Astrocyte (in vitro differentiated cells and primary cell): ENCODE measurements around the gene BARHL2. TPM values are rescaled to one million over a fixed set of nuclear protein-coding genes. Genes with fewer than 3 reads are reported as not detected.
A peak's percentile ranks its signal among the peaks of the same experiment; 100 is the strongest.

Experiments
- DNase-seq: peaks from one replicate; pipeline ENCODE4 v3.0.0-alpha.2; 2010; ENCODE audit warnings: low read depth
- FAIRE-seq: peaks from 2 replicates; lab custom pipeline; 2011; peaks lifted over from hg19 to GRCh38; lab: Jason Lieb, UNC
- H2AFZ ChIP-seq: 2 replicates; pipeline ENCODE4 v1.6.0; 2012; ENCODE audit warnings: low read depth, low read length, inconsistent platforms
- H3K27ac ChIP-seq: 2 replicates; pipeline ENCODE4 v1.5.1; 2011; ENCODE audit warnings: low read depth, low read length, inconsistent platforms
- H3K27me3 ChIP-seq: 2 replicates; pipeline ENCODE4 v1.6.0; 2011; ENCODE audit warnings: low read length, inconsistent platforms; ENCODE audit not compliant: insufficient read depth
- H3K36me3 ChIP-seq: 2 replicates; pipeline ENCODE4 v1.5.1; 2011; ENCODE audit warnings: low read length, inconsistent platforms; ENCODE audit not compliant: insufficient read depth
- H3K4me1 ChIP-seq: 2 replicates; pipeline ENCODE4 v1.5.1; 2011; ENCODE audit warnings: low read length, inconsistent platforms; ENCODE audit not compliant: insufficient read depth
- H3K4me2 ChIP-seq: 2 replicates; pipeline ENCODE4 v1.6.0; 2012; ENCODE audit warnings: low read length, inconsistent platforms
- H3K4me3 ChIP-seq: 2 replicates; pipeline ENCODE4 v1.5.1; 2011; ENCODE audit warnings: low read depth, mild to moderate bottlenecking, low read length, inconsistent platforms; ENCODE audit not compliant: insufficient read depth
- H3K79me2 ChIP-seq: 2 replicates; pipeline ENCODE4 v1.6.0; 2012; ENCODE audit warnings: mild to moderate bottlenecking, low read length, inconsistent platforms; ENCODE audit not compliant: insufficient read depth
- H3K9ac ChIP-seq: 2 replicates; pipeline ENCODE4 v1.6.0; 2012; ENCODE audit warnings: mild to moderate bottlenecking, low read length, inconsistent platforms
- H3K9me3 ChIP-seq: 2 replicates; pipeline ENCODE4 v1.5.1; 2012; ENCODE audit warnings: low read depth, mild to moderate bottlenecking, low read length, inconsistent platforms; ENCODE audit not compliant: insufficient read depth
- H4K20me1 ChIP-seq: 2 replicates; pipeline ENCODE4 v1.6.0; 2012; ENCODE audit warnings: low read length, inconsistent platforms; ENCODE audit not compliant: insufficient read depth
- H3K27ac Mint-ChIP-seq: one replicate; pipeline ENCODE4 v1.8.0; 2021; ENCODE audit warnings: mild to moderate bottlenecking, mixed read lengths; ENCODE audit not compliant: unreplicated experiment
- H3K27me3 Mint-ChIP-seq: one replicate; pipeline ENCODE4 v1.8.0; 2021; ENCODE audit warnings: low read depth, mixed read lengths; ENCODE audit not compliant: unreplicated experiment
- H3K36me3 Mint-ChIP-seq: one replicate; pipeline ENCODE4 v1.8.0; 2021; ENCODE audit warnings: low read depth, mixed read lengths; ENCODE audit not compliant: unreplicated experiment
- H3K4me1 Mint-ChIP-seq: one replicate; pipeline ENCODE4 v1.8.0; 2021; ENCODE audit warnings: low read depth, mixed read lengths; ENCODE audit not compliant: unreplicated experiment
- H3K4me3 Mint-ChIP-seq: one replicate; pipeline ENCODE4 v1.8.0; 2021; ENCODE audit warnings: mild to moderate bottlenecking, moderate library complexity, mixed read lengths; ENCODE audit not compliant: unreplicated experiment
- H3K9me3 Mint-ChIP-seq: one replicate; pipeline ENCODE4 v1.8.0; 2021; ENCODE audit warnings: mild to moderate bottlenecking, mixed read lengths; ENCODE audit not compliant: unreplicated experiment
- CTCF ChIP-seq: IDR thresholded peaks from 2 replicates; pipeline ENCODE4 v1.5.1; 2011; ENCODE audit warnings: low read depth, mild to moderate bottlenecking, inconsistent platforms, low read length, moderate library complexity; ENCODE audit not compliant: insufficient read depth
- EZH2 ChIP-seq: IDR thresholded peaks from 2 replicates; pipeline ENCODE4 v1.6.1; 2012; ENCODE audit warnings: mild to moderate bottlenecking, low read length, inconsistent platforms; ENCODE audit not compliant: insufficient read depth
- total RNA-seq: library from RNA; stranded (reverse); gene quantifications from 2 replicates; pipeline ENCODE4 v1.2.1, GENCODE V29; 2021

Gene BARHL2
- total RNA-seq, 1 donor from 2014 or later: not detected

- Histone ChIP-seq H3K4me2 (peak overlapping the region; percentile 78), H3K36me3 (no peaks in the 10 kb centered on the region), H3K9ac (no peak overlapping the region), H2AFZ (no peak overlapping the region), H3K27me3 (peaks cover 93% of the 10 kb centered on the region), H3K4me3 (no peak overlapping the region), H4K20me1 (no peaks in the 10 kb centered on the region), H3K27ac (no peak overlapping the region), H3K4me1 (no peaks in the 10 kb centered on the region), H3K79me2 (no peaks in the 10 kb centered on the region), H3K9me3 (peaks cover 3% of the 10 kb centered on the region)
- Mint-ChIP-seq H3K27ac (no peak overlapping the region), H3K4me1 (peaks cover 6% of the 10 kb centered on the region), H3K9me3 (peaks cover 12% of the 10 kb centered on the region), H3K4me3 (peak overlapping the region; percentile 68), H3K27me3 (peaks cover 89% of the 10 kb centered on the region), H3K36me3 (no peaks in the 10 kb centered on the region)
- FAIRE-seq (no peak), DNase-seq (no peak)
- TF ChIP-seq CTCF (no peak), EZH2 (peak; percentile 69)
Measured at GRCh38 chr1:90729504-90730242, 12.6 kb upstream of the BARHL2 start.

- Mint-ChIP-seq H3K36me3 (no peaks in the 10 kb centered on the region), H3K27ac (no peak overlapping the region), H3K4me1 (peaks cover 6% of the 10 kb centered on the region), H3K27me3 (peaks cover 86% of the 10 kb centered on the region), H3K4me3 (peak overlapping the region; percentile 69), H3K9me3 (peaks cover 12% of the 10 kb centered on the region)
- peaks cover 3% of the 10 kb centered on the region for H3K9me3 ChIP-seq
- H3K36me3 ChIP-seq: no peaks in the 10 kb centered on the region
- no peaks in the 10 kb centered on the region for H4K20me1 ChIP-seq
- no peak overlapping the region for H2AFZ ChIP-seq
- TF ChIP-seq CTCF: no peak
- TF ChIP-seq EZH2: peak; percentile 17
- peak overlapping the region; percentile 6 for H3K4me2 ChIP-seq
- H3K4me3 ChIP-seq: no peak overlapping the region
- H3K79me2 ChIP-seq: no peaks in the 10 kb centered on the region
- H3K4me1 ChIP-seq: no peaks in the 10 kb centered on the region
- no peak overlapping the region for H3K27ac ChIP-seq
- FAIRE-seq (no peak), DNase-seq (no peak)
- H3K27me3 ChIP-seq: peaks cover 100% of the 10 kb centered on the region
- H3K9ac ChIP-seq: no peak overlapping the region
Measured at GRCh38 chr1:90728502-90729287, 11.6 kb upstream of the BARHL2 start.
